GM12878 (cell line): ENCODE data around the gene GHRH. TPM values are rescaled to one million over a fixed set of nuclear protein-coding genes. Genes with fewer than 3 reads are reported as not detected.

ENCODE experiments used
- ATAC-seq: fragments of 200-7000 bp; cut with Tn5 transposase; 3 replicates; pipeline ENCODE4 v1.9.1; 2020; ENCODE audit warnings: mild to moderate bottlenecking, moderate library complexity
- BruUV-seq: library from RNA; stranded (reverse); fragments of 400-500 nt; replicated peaks from 2 replicates; lab custom pipeline; 2021; lab: Mats Ljungman, UMichigan
- CTCF ChIA-PET: fragments of 300-600 bp; sonication (Branson Sonifier 250); formaldehyde crosslinking; extraction: SDS; loops from one replicate; lab custom pipeline; 2021; ENCODE audit warnings: inconsistent platforms; lab: Yijun Ruan, JAX
- POLR2A ChIA-PET: fragments of 350-600 bp; formaldehyde crosslinking; extraction: SDS; loops from one replicate; lab custom pipeline; 2021; ENCODE audit warnings: inconsistent platforms; lab: Charles Lee
- RAD21 ChIA-PET: fragments of 300-600 bp; sonication (Branson Sonifier 250); formaldehyde crosslinking; loops from one replicate; lab custom pipeline; 2023; ENCODE audit warnings: antibody characterized with exemption; ENCODE audit not compliant: unreplicated experiment; lab: Charles Lee
- SMC1A ChIA-PET: fragments of 300-600 bp; sonication (Branson Sonifier 250); formaldehyde crosslinking; loops from one replicate; lab custom pipeline; 2023; ENCODE audit not compliant: unreplicated experiment, uncharacterized antibody; lab: Charles Lee
- DNase-seq: peaks from one replicate; pipeline ENCODE4 v3.0.0-alpha.2; 2011; ENCODE audit warnings: low read depth, low spot score
- FAIRE-seq: peaks from 3 replicates; lab custom pipeline; 2011; peaks lifted over from hg19 to GRCh38; lab: Jason Lieb, UNC
- H2AFZ ChIP-seq: 2 replicates; pipeline ENCODE4 v1.6.0; 2011; ENCODE audit warnings: low read depth, low read length, control low read depth; ENCODE audit not compliant: control insufficient read depth
- H3K27ac ChIP-seq: 2 replicates; pipeline ENCODE4 v1.5.1; 2011; ENCODE audit warnings: control low read depth; ENCODE audit not compliant: control insufficient read depth, insufficient read depth
- H3K27me3 ChIP-seq, 2 experiments: replicated peaks in 1 of 2; 2 replicates each; pipeline versions ENCODE4 v1.6.0 to v1.6.1; 2011; ENCODE audit warnings: low read length in 1 of 2; ENCODE audit not compliant: control insufficient read depth in 2 of 2, insufficient read depth in 2 of 2
- H3K36me3 ChIP-seq, 2 experiments: 2 replicates each; pipeline ENCODE4 v1.5.1; 2011; ENCODE audit warnings: low read length in 1 of 2; ENCODE audit not compliant: control insufficient read depth in 2 of 2, insufficient read depth in 2 of 2
- H3K4me1 ChIP-seq: 2 replicates; pipeline ENCODE4 v1.6.1; 2011; ENCODE audit warnings: mild to moderate bottlenecking, low read length, moderate library complexity, mixed read lengths; ENCODE audit not compliant: control insufficient read depth, insufficient read depth
- H3K4me2 ChIP-seq: 2 replicates; pipeline ENCODE4 v1.6.0; 2011; ENCODE audit warnings: control low read depth; ENCODE audit not compliant: control insufficient read depth, insufficient read depth
- H3K4me3 ChIP-seq: fragments of 200-600 bp; sonication (generic); 2 replicates; pipeline ENCODE4 v1.5.1; 2016
- H3K79me2 ChIP-seq: 2 replicates; pipeline ENCODE4 v1.6.0; 2011; ENCODE audit warnings: low read length; ENCODE audit not compliant: control insufficient read depth, insufficient read depth
- H3K9ac ChIP-seq: 2 replicates; pipeline ENCODE4 v1.8.0; 2011; ENCODE audit warnings: low read length, control low read depth, mixed read lengths; ENCODE audit not compliant: control insufficient read depth, insufficient read depth
- H3K9me3 ChIP-seq: replicated peaks from 3 replicates; pipeline ENCODE4 v1.5.1; 2011; ENCODE audit warnings: mild to moderate bottlenecking, low read length; ENCODE audit not compliant: control insufficient read depth, insufficient read depth
- H4K20me1 ChIP-seq: 2 replicates; pipeline ENCODE4 v1.6.0; 2011; ENCODE audit not compliant: control insufficient read depth, insufficient read depth
- ATF7 ChIP-seq: fragments of 450-650 bp; IDR thresholded peaks from 2 replicates; pipeline ENCODE4 v1.6.1; 2016; ENCODE audit warnings: low read depth, mild to moderate bottlenecking
- DPF2 ChIP-seq: fragments of 450-650 bp; IDR thresholded peaks from 2 replicates; pipeline ENCODE4 v1.6.1; 2017; ENCODE audit warnings: mild to moderate bottlenecking
- ELK1 ChIP-seq: IDR thresholded peaks from 2 replicates; pipeline ENCODE4 v1.6.1; 2012; ENCODE audit warnings: low read depth, low read length, improper control_type of control experiment
- IRF5 ChIP-seq: fragments of 450-650 bp; IDR thresholded peaks from 2 replicates; pipeline ENCODE4 v1.6.1; 2017; ENCODE audit warnings: borderline replicate concordance
- RELA ChIP-seq: fragments of 450-650 bp; IDR thresholded peaks from 2 replicates; pipeline ENCODE4 v1.8.0; 2014; ENCODE audit warnings: borderline replicate concordance; ENCODE audit not compliant: partially characterized antibody
- SIN3A ChIP-seq: IDR thresholded peaks from 2 replicates; pipeline ENCODE4 v1.6.1; 2012; ENCODE audit warnings: low read depth, low read length, improper control_type of control experiment
- SP1 ChIP-seq: IDR thresholded peaks from one replicate; pipeline ENCODE4 v1.6.1; 2011; ENCODE audit warnings: low read depth, low read length
- STAT3 ChIP-seq: IDR thresholded peaks from 2 replicates; pipeline ENCODE4 v1.6.1; 2011; ENCODE audit warnings: low read depth, low read length, improper control_type of control experiment
- YY1 ChIP-seq: IDR thresholded peaks from 2 replicates; pipeline ENCODE4 v1.6.1; 2011; ENCODE audit warnings: low read depth, mild to moderate bottlenecking, low read length
- ZNF217 ChIP-seq: fragments of 450-650 bp; IDR thresholded peaks from 2 replicates; pipeline ENCODE4 v1.6.1; 2017; ENCODE audit warnings: antibody characterized with exemption, mild to moderate bottlenecking
- ZNF384 ChIP-seq: IDR thresholded peaks from 2 replicates; pipeline ENCODE4 v1.6.1; 2012; ENCODE audit warnings: low read depth, mild to moderate bottlenecking, low read length, improper control_type of control experiment, borderline replicate concordance
- ZNF687 ChIP-seq: fragments of 450-650 bp; IDR thresholded peaks from 2 replicates; pipeline ENCODE4 v1.6.1; 2017; ENCODE audit warnings: mild to moderate bottlenecking, moderate library complexity
- WGBS: methylation state at CpG from one replicate; pipeline ENCODE4 v1.1.6; 2016; ENCODE audit warnings: low lambda C conversion rate; ENCODE audit not compliant: insufficient replicate concordance, insufficient coverage; ENCODE audit errors: missing lambda C conversion rate; 5-methylcytosine and 5-hydroxymethylcytosine counted together
- in situ Hi-C: fragments of 300-500 bp; cut with MboI; formaldehyde crosslinking; loops from 9 replicates; pipeline ENCODE4 v1.14.3; 2018; ENCODE audit warnings: mixed read lengths
- intact Hi-C: fragments of 100-400 bp; cut with micrococcal nuclease; formaldehyde crosslinking; loops from one replicate; pipeline ENCODE4 v1.14.2; 2022; ENCODE audit not compliant: unreplicated experiment
- polyA plus RNA-seq, 11 experiments: library from polyadenylated mRNA; depleted of rRNA in 4 of 11; unstranded in 6 of 11; stranded (reverse) in 5 of 11; fragments of >200 nt; fragmentation: Nextera tagmentation in 4 of 11; fragmentation: Illumina TruSeq in 1 of 11; extraction: Ambion mirVana in 4 of 11; extraction: Trizol in 1 of 11; gene quantifications; 1 replicate in 1 of 11; 2 replicates in 10 of 11; pipeline versions ENCODE4 v1.2.1 to v1.2.3, GENCODE V29; 2011 to 2016; ENCODE audit warnings: inconsistent platforms in 2 of 11, missing spikeins in 2 of 11, low read depth in 1 of 11
- total RNA-seq, 4 experiments: library from RNA; depleted of rRNA in 3 of 4; stranded (reverse); fragments of >200 nt in 3 of 4; fragmentation: Illumina TruSeq in 1 of 4; extraction: Trizol in 1 of 4; gene quantifications; 2 replicates each; pipeline versions ENCODE4 v1.2.1 to v1.2.3, GENCODE V29; 2013 to 2021
- TF ChIP-seq, protein P1 (sequence below): fragments of 450-650 bp; formaldehyde crosslinking; IDR thresholded peaks from 2 replicates; pipeline ENCODE4 v1.5.0; 2022; ENCODE audit warnings: mild to moderate bottlenecking, missing genetic modification characterization
- TF ChIP-seq, protein P2 (sequence below): fragments of 450-650 bp; IDR thresholded peaks from 2 replicates; pipeline ENCODE4 v1.6.1; 2017; ENCODE audit warnings: low read depth, mild to moderate bottlenecking, moderate library complexity

Gene GHRH
- total and polyA plus RNA-seq, 10 of the 15 experiments (the other 5 are each of a cell fraction or from before 2014, with no cell fraction given), result not detected

- CTCF ChIA-PET, result no interaction called here
- RAD21 ChIA-PET, result no interaction called here
- TF ChIP-seq, protein P1, sequence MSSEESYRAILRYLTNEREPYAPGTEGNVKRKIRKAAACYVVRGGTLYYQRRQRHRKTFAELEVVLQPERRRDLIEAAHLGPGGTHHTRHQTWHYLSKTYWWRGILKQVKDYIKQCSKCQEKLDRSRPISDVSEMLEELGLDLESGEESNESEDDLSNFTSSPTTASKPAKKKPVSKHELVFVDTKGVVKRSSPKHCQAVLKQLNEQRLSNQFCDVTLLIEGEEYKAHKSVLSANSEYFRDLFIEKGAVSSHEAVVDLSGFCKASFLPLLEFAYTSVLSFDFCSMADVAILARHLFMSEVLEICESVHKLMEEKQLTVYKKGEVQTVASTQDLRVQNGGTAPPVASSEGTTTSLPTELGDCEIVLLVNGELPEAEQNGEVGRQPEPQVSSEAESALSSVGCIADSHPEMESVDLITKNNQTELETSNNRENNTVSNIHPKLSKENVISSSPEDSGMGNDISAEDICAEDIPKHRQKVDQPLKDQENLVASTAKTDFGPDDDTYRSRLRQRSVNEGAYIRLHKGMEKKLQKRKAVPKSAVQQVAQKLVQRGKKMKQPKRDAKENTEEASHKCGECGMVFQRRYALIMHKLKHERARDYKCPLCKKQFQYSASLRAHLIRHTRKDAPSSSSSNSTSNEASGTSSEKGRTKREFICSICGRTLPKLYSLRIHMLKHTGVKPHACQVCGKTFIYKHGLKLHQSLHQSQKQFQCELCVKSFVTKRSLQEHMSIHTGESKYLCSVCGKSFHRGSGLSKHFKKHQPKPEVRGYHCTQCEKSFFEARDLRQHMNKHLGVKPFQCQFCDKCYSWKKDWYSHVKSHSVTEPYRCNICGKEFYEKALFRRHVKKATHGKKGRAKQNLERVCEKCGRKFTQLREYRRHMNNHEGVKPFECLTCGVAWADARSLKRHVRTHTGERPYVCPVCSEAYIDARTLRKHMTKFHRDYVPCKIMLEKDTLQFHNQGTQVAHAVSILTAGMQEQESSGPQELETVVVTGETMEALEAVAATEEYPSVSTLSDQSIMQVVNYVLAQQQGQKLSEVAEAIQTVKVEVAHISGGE (CRISPR knock-in tag), result no peak
- TF ChIP-seq ELK1, result no peak
- TF ChIP-seq YY1, result no peak
- TF ChIP-seq DPF2, result no peak
- TF ChIP-seq ATF7, result no peak
- TF ChIP-seq, protein P2, sequence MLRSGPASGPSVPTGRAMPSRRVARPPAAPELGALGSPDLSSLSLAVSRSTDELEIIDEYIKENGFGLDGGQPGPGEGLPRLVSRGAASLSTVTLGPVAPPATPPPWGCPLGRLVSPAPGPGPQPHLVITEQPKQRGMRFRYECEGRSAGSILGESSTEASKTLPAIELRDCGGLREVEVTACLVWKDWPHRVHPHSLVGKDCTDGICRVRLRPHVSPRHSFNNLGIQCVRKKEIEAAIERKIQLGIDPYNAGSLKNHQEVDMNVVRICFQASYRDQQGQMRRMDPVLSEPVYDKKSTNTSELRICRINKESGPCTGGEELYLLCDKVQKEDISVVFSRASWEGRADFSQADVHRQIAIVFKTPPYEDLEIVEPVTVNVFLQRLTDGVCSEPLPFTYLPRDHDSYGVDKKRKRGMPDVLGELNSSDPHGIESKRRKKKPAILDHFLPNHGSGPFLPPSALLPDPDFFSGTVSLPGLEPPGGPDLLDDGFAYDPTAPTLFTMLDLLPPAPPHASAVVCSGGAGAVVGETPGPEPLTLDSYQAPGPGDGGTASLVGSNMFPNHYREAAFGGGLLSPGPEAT, result no peak
- TF ChIP-seq IRF5, result no peak
- no peak for TF ChIP-seq SP1
- no peak for TF ChIP-seq ZNF687
- TF ChIP-seq ZNF384, result no peak
- TF ChIP-seq RELA, result no peak
- TF ChIP-seq STAT3, result no peak
- TF ChIP-seq SIN3A, result no peak
- TF ChIP-seq ZNF217, result no peak
These were observed 14.9 kb downstream of the GHRH start for GRCh38 chr20:37246736-37247135.

More at GRCh38 chr20:37246736-37247135, 14.9 kb downstream of the GHRH start:
- H4K20me1 ChIP-seq, result no peaks in the 10 kb centered on the region
- DNase-seq (no peak), ATAC-seq (no peak), FAIRE-seq (no peak)
- no peaks in the 10 kb centered on the region for H3K79me2 ChIP-seq
- in situ Hi-C loops (no loop called here), intact Hi-C loops (no loop called here)
- no peak overlapping the region for H3K9ac ChIP-seq
- no peak overlapping the region for H3K4me2 ChIP-seq
- H3K36me3 ChIP-seq, result peaks cover 3 to 6% of the 10 kb centered on the region in 2 experiments; a peak in 3 of 4 replicates
- POLR2A ChIA-PET, result no interaction called here
- H3K9me3 ChIP-seq, result no peaks in the 10 kb centered on the region
- no TSS peak for BruUV-seq
- no peaks in the 10 kb centered on the region for H3K27me3 ChIP-seq
- H3K4me3 ChIP-seq, result no peak overlapping the region
- no peak overlapping the region for H2AFZ ChIP-seq
- SMC1A ChIA-PET, result no interaction called here
- no peak overlapping the region for H3K27ac ChIP-seq
- WGBS, result 100% methylated on average over 5 of the region's 5 CpGs
- H3K4me1 ChIP-seq, result no peaks in the 10 kb centered on the region
